Activated T-helper 1 cell treated with Interleukin-2 at 50 U/mL for 16 hours (primary cell): ENCODE results near the gene CDKN1B.

Experiments used
- DNase-seq: peaks from one replicate; pipeline ENCODE4 v3.0.0-alpha.2; 2020; ENCODE audit warnings: low read depth

The CDKN1B gene

GRCh38 chr12:12716793-12717585 lies at the start of gene CDKN1B:
Gene CDKN1B (plus strand): TSS chr12:12717368. CDS start chr12:12717840, 472 bp downstream.
- peak; percentile 82 for DNase-seq

GRCh38 chr12:12668005-12668404 lies 49.2 kb upstream of the CDKN1B start:
- no peak for DNase-seq

GRCh38 chr12:12669020-12669419 lies 48.1 kb upstream of the CDKN1B start:
- DNase-seq: no peak

- DNase-seq: no peak
Observed at GRCh38 chr12:12671850-12672660, 45.1 kb upstream of the CDKN1B start.

- no peak for DNase-seq
Observed at GRCh38 chr12:12673296-12673695, 43.9 kb upstream of the CDKN1B start.

GRCh38 chr12:12676605-12677004 lies 40.6 kb upstream of the CDKN1B start:
- no peak for DNase-seq

- no peak for DNase-seq
Observed at GRCh38 chr12:12681061-12681765, 36.0 kb upstream of the CDKN1B start.

GRCh38 chr12:12682284-12682683 lies 34.9 kb upstream of the CDKN1B start:
- no peak for DNase-seq

- DNase-seq: no peak
Observed at GRCh38 chr12:12683136-12683697, 34.0 kb upstream of the CDKN1B start.

GRCh38 chr12:12683725-12684124 lies 33.4 kb upstream of the CDKN1B start:
- DNase-seq: no peak

GRCh38 chr12:12684375-12685106 lies 32.6 kb upstream of the CDKN1B start:
- DNase-seq: no peak

- DNase-seq: no peak
Observed at GRCh38 chr12:12685305-12685704, 31.9 kb upstream of the CDKN1B start.

GRCh38 chr12:12686472-12686871 lies 30.7 kb upstream of the CDKN1B start:
- no peak for DNase-seq

GRCh38 chr12:12686925-12687324 lies 30.2 kb upstream of the CDKN1B start:
- no peak for DNase-seq

- DNase-seq: no peak
Observed at GRCh38 chr12:12689647-12690300, 27.4 kb upstream of the CDKN1B start.

- DNase-seq: no peak
Observed at GRCh38 chr12:12691549-12691948, 25.6 kb upstream of the CDKN1B start.

GRCh38 chr12:12693111-12693671 lies 24.0 kb upstream of the CDKN1B start:
- no peak for DNase-seq

GRCh38 chr12:12696562-12697383 lies 20.4 kb upstream of the CDKN1B start:
- peak; percentile 89 for DNase-seq

- no peak for DNase-seq
Observed at GRCh38 chr12:12699345-12699744, 17.8 kb upstream of the CDKN1B start.

- no peak for DNase-seq
Observed at GRCh38 chr12:12700254-12700653, 16.9 kb upstream of the CDKN1B start.
